Tibial nerve (tissue), 4 donors: ENCODE results near the gene SHFL. TPM values are rescaled to one million over a fixed set of nuclear protein-coding genes. Genes with fewer than 3 reads are reported as not detected.

Source experiments
- DNase-seq, 2 donors: peaks; one replicate each; pipeline ENCODE4 v3.0.0-alpha.2; 2019; ENCODE audit warnings: low spot score in 2 of 2
- H3K27ac ChIP-seq, 4 donors: fragments of 200-600 bp; sonication (generic) in 3 of 4; one replicate each; pipeline ENCODE4 v1.5.1; 2017 to 2019; ENCODE audit warnings: mild to moderate bottlenecking in 1 of 4
- H3K27me3 ChIP-seq, 2 donors: fragments of 200-600 bp; sonication (generic) in 1 of 2; one replicate each; pipeline versions ENCODE4 v1.5.1 to v1.6.0; 2017 to 2019
- H3K36me3 ChIP-seq, 3 donors: fragments of 200-600 bp; sonication (generic); one replicate each; pipeline ENCODE4 v1.5.1; 2018 to 2019
- H3K4me1 ChIP-seq, 4 donors: fragments of 200-600 bp; sonication (generic) in 3 of 4; one replicate each; pipeline ENCODE4 v1.5.1; 2017 to 2019
- H3K4me3 ChIP-seq, 4 donors: fragments of 200-600 bp; sonication (generic) in 3 of 4; one replicate each; pipeline ENCODE4 v1.5.1; 2017 to 2019; ENCODE audit warnings: mild to moderate bottlenecking in 1 of 4, moderate library complexity in 1 of 4
- H3K9me3 ChIP-seq, 4 donors: fragments of 200-600 bp; sonication (generic) in 3 of 4; one replicate each; pipeline ENCODE4 v1.5.1; 2017 to 2019
- CTCF ChIP-seq, 5 experiments: fragments of 200-600 bp in 3 of 5; fragments of 450-650 bp in 2 of 5; sonication (generic) in 3 of 5; IDR thresholded peaks; one replicate each; pipeline ENCODE4 v1.5.1; 2016 to 2019; ENCODE audit warnings: antibody characterized with exemption in 5 of 5, mild to moderate bottlenecking in 3 of 5, moderate library complexity in 2 of 5
- EP300 ChIP-seq, 2 donors: sonication (generic); formaldehyde crosslinking; IDR thresholded peaks; one replicate each; pipeline ENCODE4 v1.6.1; 2017; ENCODE audit warnings: antibody characterized with exemption in 2 of 2, mild to moderate bottlenecking in 1 of 2
- POLR2A ChIP-seq, 2 donors: fragments of 450-650 bp; IDR thresholded peaks; one replicate each; pipeline ENCODE4 v1.6.1; 2017; ENCODE audit warnings: antibody characterized with exemption in 2 of 2, mild to moderate bottlenecking in 2 of 2, moderate library complexity in 2 of 2
- WGBS, 2 donors: methylation state at CpG; one replicate each; pipeline ENCODE4 v1.1.5; 2018; 5-methylcytosine and 5-hydroxymethylcytosine counted together
- total RNA-seq, 4 donors: library from RNA; depleted of rRNA; stranded (reverse); fragments of >200 nt; gene quantifications; one replicate each; pipeline ENCODE4 v1.1.0, GENCODE V29; 2016

Gene SHFL
- total RNA-seq, 4 donors from 2014 or later = 25.1 to 58.6 (median 43.4) TPM

DNA sequence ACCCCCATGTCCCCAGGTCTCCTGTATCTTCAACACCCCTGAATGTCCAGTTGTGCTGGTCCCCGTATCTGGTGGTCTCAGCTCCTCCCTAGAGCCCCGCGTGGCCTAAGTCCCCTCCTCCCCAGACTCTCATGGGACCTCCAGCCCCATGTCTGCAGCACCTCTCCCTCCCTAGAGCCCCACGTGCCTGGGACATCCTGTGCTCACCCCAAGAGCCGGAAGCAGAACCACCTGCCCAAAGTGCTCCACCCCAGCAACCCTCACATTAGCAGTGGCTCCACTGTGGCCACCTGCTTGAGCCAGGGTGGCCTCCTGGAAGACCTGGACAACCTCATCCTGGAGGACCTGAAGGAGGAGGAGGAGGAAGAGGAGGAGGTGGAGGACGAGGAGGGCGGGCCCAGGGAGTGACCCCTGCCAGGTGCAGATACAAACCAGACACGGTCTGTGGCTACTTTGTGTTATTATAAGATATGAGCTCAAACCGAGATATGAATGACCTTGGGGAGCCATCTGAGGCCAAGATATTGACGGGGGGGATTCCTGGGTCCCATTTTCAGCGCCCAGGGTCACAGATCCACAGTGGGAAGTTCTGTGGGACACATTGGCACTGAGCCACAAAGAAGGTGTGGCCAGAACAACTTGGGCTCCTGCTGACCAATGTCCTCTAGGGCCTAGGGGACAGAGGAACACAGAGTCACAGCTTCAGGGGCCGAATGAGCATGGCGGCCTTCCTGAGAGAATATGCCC lies 6.0 kb downstream of the SHFL start:
- Histone ChIP-seq H3K27ac (no peak overlapping the region), H3K36me3 (peaks cover 0 to 52% (median 5%) of the 10 kb centered on the region in 3 donors), H3K4me3 (no peak overlapping the region), H3K27me3 (no peaks in the 10 kb centered on the region), H3K9me3 (peaks cover 0 to 15% (median 0%) of the 10 kb centered on the region in 4 donors), H3K4me1 (peaks cover 0 to 16% (median 6%) of the 10 kb centered on the region in 4 donors)
- DNase-seq = no peak
- WGBS, 2 donors = 75 to 79% methylated on average over 13 of the region's 13 CpGs
- TF ChIP-seq EP300 (IDR thresholded peaks at IDR 0.05) (no peak), POLR2A (IDR thresholded peaks at IDR 0.05) (no peak), CTCF (IDR thresholded peaks at IDR 0.05) (no peak)

DNA sequence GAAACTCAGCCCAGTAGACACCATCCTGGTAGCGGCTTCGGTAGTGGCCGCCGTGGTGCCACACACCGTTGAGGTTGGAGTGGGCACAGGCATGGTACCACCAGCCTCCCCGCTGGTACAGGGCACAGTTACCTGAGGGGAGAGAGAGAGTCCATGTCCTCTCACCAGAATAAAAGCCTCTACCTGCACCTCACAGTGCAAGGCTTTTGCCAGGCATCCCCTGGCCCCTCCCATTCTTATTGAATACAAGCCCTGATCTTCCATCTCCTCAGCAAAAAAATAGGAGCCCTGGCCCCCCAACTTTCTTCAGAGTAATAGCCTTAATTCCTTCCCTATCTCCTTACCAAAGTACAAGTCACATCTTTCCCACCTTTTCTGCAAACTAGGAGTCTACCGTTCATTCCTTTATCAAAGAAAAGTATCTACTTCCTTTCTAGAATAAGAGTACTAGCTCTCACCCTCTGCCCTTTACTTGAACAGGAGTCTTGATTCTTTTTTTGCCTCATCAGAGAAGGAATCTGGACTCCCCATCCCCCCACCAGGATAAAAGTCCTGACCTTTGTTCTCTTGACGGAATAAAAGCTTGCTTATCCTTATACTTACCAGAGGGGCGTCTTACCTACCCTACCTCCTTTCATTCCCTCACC lies 6.7 kb downstream of the SHFL start:
- 89 to 91% methylated on average over 9 of the region's 9 CpGs for WGBS, 2 donors
- H3K36me3 ChIP-seq = peaks cover 0 to 52% (median 5%) of the 10 kb centered on the region in 3 donors

DNA sequence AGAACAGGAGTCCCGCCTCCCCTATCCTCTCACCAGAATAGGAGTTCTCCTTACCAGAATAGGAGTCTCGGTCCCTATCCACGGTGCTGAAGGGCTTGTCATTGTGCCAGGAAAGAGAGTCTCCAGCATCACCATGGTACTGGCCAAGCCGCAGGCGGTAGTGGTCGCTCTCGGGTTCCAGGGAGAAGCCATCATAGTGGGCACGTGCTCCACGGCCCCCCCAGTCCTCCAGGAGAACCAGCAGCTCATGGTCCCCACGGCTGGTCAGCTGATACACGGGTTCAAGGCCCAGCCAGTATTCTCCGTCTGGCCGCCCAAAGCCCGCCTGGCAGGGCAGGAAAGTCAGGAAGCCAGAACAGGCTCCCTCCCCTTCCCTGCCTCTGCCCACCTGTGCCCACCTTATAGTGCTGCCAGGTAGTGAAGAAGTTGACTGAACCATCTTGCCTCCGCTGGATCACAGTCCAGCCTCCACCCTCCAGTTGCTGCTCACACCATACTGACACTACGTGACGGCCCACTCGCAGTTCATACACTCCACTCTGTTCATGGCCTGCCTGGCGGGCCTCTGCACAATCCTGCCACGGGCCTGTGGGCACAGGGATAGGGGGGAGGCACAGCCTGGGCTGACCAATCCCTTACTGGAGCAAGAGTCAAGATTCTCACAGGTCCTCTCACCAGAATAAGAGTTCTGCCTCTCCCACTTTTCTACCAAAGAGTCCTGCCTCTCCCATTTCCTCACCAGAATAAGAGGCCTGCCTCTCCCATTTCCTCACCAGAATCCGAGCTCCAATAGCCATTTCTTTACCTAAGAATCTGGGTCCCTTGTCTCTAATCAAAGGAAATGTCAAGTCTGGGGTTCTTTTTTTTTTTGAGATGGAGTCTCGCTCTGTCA lies 7.4 kb downstream of the SHFL start:
- 79 to 80% methylated on average over 22 of the region's 22 CpGs for WGBS, 2 donors
- H3K27ac ChIP-seq = no peak overlapping the region
- H3K9me3 ChIP-seq = peaks cover 0 to 15% (median 0%) of the 10 kb centered on the region in 4 donors
- peaks cover 0 to 52% (median 5%) of the 10 kb centered on the region in 3 donors for H3K36me3 ChIP-seq
- no peaks in the 10 kb centered on the region for H3K27me3 ChIP-seq
- H3K4me1 ChIP-seq = peaks cover 0 to 12% (median 6%) of the 10 kb centered on the region in 4 donors
- TF ChIP-seq EP300 (IDR thresholded peaks at IDR 0.05) (no peak), CTCF (IDR thresholded peaks at IDR 0.05) (no peak), POLR2A (IDR thresholded peaks at IDR 0.05) (no peak)
- no peak for DNase-seq
- H3K4me3 ChIP-seq = no peak overlapping the region

More for the DNA sequence above, 6.7 kb downstream of the SHFL start:
- Histone ChIP-seq H3K27me3 (no peaks in the 10 kb centered on the region), H3K27ac (no peak overlapping the region), H3K4me1 (peaks cover 0 to 12% (median 6%) of the 10 kb centered on the region in 4 donors), H3K4me3 (no peak overlapping the region), H3K9me3 (peaks cover 0 to 15% (median 0%) of the 10 kb centered on the region in 4 donors)
- TF ChIP-seq CTCF (IDR thresholded peaks at IDR 0.05) (no peak), EP300 (IDR thresholded peaks at IDR 0.05) (no peak), POLR2A (IDR thresholded peaks at IDR 0.05) (no peak)
- DNase-seq = no peak

- Histone ChIP-seq H3K9me3 (peaks cover 0 to 8% (median 0%) of the 10 kb centered on the region in 4 donors), H3K27me3 (no peaks in the 10 kb centered on the region), H3K4me1 (peaks cover 0 to 12% (median 6%) of the 10 kb centered on the region in 4 donors), H3K36me3 (peaks cover 0 to 35% (median 5%) of the 10 kb centered on the region in 3 donors), H3K27ac (peak overlapping the region in 3 of 4 donors; percentile 58 to 70 (median 62)), H3K4me3 (peak overlapping the region in 2 of 4 donors; percentile 41 to 61)
- 38 to 41% methylated on average over 7 of the region's 7 CpGs for WGBS, 2 donors
- TF ChIP-seq EP300 (IDR thresholded peaks at IDR 0.05) (no peak), POLR2A (IDR thresholded peaks at IDR 0.05) (no peak), CTCF (IDR thresholded peaks at IDR 0.05) (no peak)
- no peak for DNase-seq
These were observed 9.5 kb downstream of the SHFL start for GRCh38 chr19:10095622-10095947.
